Measurements from ENCODE around the gene CKS1B. TPM values are rescaled to one million over a fixed set of nuclear protein-coding genes. Genes with fewer than 3 reads are reported as not detected.

CKS1B gene
- total and polyA plus RNA-seq, 8 donors: 4.7 to 73.3 (median 30.6) TPM

DNA sequence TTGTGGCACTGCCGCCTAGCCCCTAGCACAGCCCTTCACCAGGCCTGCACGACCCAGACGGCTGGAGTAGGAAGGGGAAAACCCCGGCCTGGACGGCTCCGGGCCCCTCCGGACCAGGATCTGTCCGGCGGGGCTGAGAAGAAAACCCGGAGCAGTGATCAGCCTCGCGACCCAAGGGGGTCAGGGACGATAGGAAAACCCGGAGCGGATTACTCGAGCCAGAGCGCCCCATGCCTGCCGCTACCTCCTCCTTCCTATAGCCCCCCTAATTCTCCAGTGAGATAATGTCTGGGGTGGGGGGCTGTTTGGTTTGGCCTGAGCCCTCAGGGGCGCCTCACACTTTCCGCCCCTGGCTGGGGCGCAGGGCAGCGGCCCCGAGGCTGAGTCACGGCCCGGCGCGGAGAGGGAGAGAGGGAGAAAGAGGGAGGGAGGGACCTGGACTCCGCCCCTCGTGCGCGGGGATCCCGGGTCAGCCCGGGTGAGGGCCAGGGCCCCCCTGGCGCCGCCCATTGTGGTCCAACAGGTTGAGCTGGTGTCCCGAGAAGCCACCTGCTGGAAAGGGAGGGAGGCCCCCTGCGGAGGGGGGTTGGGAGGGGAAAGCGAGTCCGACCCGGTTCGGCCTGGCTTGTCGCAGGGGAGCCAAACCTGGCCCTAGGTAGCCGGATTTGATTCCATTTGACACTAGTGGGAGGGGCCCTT lies 26.4 kb downstream of the CKS1B start:
- peak; percentile 97 for DNase-seq
- no peaks in the 10 kb centered on the region for H3K27me3 ChIP-seq
- H3K36me3 ChIP-seq: no peaks in the 10 kb centered on the region
- intact Hi-C loops (cut with DNase I; ENCODE audit: low total_unique reads): no loop called here
- 0% methylated on average over 20 to 43 of the region's 43 CpGs for WGBS, 5 donors
- TF ChIP-seq POLR2AphosphoS5 (IDR thresholded peaks at IDR 0.05) (peak; percentile 16 to 86 (median 85)), EP300 (IDR thresholded peaks at IDR 0.05) (no peak), POLR2A (IDR thresholded peaks at IDR 0.05) (no peak)
- TF ChIP-seq, protein P1, sequence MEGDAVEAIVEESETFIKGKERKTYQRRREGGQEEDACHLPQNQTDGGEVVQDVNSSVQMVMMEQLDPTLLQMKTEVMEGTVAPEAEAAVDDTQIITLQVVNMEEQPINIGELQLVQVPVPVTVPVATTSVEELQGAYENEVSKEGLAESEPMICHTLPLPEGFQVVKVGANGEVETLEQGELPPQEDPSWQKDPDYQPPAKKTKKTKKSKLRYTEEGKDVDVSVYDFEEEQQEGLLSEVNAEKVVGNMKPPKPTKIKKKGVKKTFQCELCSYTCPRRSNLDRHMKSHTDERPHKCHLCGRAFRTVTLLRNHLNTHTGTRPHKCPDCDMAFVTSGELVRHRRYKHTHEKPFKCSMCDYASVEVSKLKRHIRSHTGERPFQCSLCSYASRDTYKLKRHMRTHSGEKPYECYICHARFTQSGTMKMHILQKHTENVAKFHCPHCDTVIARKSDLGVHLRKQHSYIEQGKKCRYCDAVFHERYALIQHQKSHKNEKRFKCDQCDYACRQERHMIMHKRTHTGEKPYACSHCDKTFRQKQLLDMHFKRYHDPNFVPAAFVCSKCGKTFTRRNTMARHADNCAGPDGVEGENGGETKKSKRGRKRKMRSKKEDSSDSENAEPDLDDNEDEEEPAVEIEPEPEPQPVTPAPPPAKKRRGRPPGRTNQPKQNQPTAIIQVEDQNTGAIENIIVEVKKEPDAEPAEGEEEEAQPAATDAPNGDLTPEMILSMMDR (IDR thresholded peaks at IDR 0.05): peak in 2 of 7 experiments; percentile 15 to 32
- peak overlapping the region; percentile 98 to 100 (median 99) for H3K27ac ChIP-seq
- H3K4me1 ChIP-seq: peaks cover 37 to 60% (median 45%) of the 10 kb centered on the region in 4 donors
- H3K4me3 ChIP-seq: peak overlapping the region; percentile 78 to 90 (median 85)
- no peaks in the 10 kb centered on the region for H3K9me3 ChIP-seq

DNA sequence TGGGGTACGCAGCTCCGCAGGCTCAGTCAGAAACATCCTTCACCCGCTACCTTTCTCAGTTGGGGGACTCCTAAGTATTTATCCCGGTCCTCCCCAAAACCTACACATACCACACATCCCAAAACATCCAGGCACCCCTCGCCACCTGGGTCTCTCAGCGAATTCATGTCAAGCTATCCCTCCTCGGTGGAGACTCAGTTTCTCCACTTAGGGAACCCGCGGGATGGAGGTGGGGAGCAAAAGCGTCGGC lies 26.9 kb downstream of the CKS1B start:
- H3K27ac ChIP-seq: peak overlapping the region; percentile 98 to 100 (median 99)
- TF ChIP-seq, protein P1 (IDR thresholded peaks at IDR 0.05): no peak
- no peak for TF ChIP-seq POLR2AphosphoS5 (IDR thresholded peaks at IDR 0.05)
- no peak for TF ChIP-seq POLR2A (IDR thresholded peaks at IDR 0.05)
- no peak for TF ChIP-seq EP300 (IDR thresholded peaks at IDR 0.05)
- peaks cover 42 to 60% (median 48%) of the 10 kb centered on the region in 4 donors for H3K4me1 ChIP-seq
- no peaks in the 10 kb centered on the region for H3K9me3 ChIP-seq
- peak overlapping the region; percentile 78 to 90 (median 85) for H3K4me3 ChIP-seq
- DNase-seq: no peak
- 0 to 2% (median 0%) methylated on average over 11 of the region's 11 CpGs for WGBS, 5 donors
- H3K36me3 ChIP-seq: no peaks in the 10 kb centered on the region
- H3K27me3 ChIP-seq: no peaks in the 10 kb centered on the region
- intact Hi-C loops (cut with DNase I; ENCODE audit: low total_unique reads): no loop called here

DNA sequence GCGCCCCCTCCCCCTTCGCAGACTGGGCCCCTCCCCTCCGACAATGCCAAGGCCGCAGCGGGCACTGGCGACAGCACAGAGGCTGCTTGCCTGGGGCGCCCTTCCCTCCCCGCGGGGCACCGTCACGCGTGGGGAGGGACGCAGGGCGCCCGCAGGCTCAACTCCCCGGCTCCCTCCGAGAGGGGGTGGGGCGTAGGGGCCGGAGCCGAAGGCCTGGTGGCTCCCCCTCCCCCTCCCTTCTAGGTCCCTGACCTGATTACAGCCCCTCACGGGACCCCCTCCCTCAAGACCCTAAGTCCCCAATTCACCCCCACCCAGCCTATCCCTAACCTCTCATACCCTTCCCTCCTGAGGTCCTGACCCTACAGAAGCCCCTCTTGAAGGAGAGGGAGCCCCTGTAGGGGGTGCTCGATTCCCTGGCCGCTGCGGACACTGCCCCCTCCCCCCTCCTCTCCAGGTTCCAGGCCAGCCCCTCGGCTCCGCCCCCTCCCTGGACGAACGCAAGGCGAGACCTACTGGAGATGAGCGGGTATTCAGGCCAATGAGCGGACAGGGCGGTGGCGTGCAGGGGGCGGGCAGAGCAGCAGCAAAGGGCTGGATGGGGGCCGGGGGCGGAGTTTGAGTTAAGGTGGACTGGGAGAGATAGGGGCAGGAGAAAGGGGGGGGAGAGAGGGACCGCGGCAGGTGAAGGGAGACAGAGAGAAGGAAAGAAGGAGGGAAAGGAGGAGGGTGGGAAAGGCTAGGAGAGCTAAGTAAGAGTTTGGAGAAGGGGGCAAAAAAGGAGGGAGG lies 27.4 kb downstream of the CKS1B start:
- H3K9me3 ChIP-seq: no peaks in the 10 kb centered on the region
- TF ChIP-seq POLR2AphosphoS5 (IDR thresholded peaks at IDR 0.05) (peak; percentile 42 to 83 (median 82)), POLR2A (IDR thresholded peaks at IDR 0.05) (peak in 2 of 4 donors; percentile 55 to 80), EP300 (IDR thresholded peaks at IDR 0.05) (no peak)
- TF ChIP-seq, protein P1 (IDR thresholded peaks at IDR 0.05): peak in 4 of 7 experiments; percentile 16 to 50 (median 38)
- H3K36me3 ChIP-seq: no peaks in the 10 kb centered on the region
- no peaks in the 10 kb centered on the region for H3K27me3 ChIP-seq
- peaks cover 47 to 64% (median 53%) of the 10 kb centered on the region in 4 donors for H3K4me1 ChIP-seq
- intact Hi-C loops (cut with DNase I; ENCODE audit: low total_unique reads): no loop called here
- peak overlapping the region; percentile 98 to 100 (median 99) for H3K27ac ChIP-seq
- 0 to 1% (median 0%) methylated on average over 25 to 37 of the region's 38 CpGs for WGBS, 5 donors
- peak; percentile 100 for DNase-seq
- H3K4me3 ChIP-seq: peak overlapping the region; percentile 78 to 90 (median 85)

DNA sequence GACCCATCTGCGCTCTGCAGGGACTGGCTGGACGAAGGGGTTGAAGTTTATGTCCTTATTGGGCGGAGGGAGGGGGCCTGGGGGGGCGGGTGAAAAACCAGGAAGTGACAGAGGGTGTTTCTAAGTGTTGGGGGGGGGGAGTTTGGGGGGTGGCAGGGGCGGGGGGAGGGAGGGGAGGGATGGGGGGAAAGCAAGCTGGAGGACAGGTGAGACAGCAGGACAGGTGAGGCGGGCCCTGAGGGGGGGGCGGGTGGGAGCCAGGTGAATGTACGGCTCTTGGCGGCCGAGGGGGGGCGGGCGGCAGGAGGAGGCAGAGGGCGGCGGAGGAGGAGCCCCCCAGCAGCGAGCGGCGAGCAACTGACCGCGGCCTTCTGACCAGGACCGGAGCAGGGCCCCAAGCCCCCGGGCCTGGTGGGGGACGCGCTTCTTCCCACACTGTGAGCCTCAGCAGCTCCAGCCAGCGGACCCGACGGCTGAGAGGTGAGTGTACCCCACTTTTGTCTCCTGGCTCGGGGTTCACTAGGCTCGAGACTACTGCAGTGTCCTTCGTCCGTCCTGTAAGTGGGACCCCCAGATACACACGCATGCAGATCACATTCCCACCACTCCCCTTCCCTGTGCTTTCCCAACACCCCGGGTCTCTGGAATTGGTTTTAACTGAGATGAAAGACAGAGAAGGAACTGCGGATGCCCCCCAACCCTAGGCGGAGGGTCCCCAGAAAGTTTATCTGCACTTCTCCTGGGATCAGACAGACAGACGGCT lies 28.2 kb downstream of the CKS1B start, which contains the start of gene ZBTB7B:
Gene ZBTB7B, plus strand, starts transcription at position 339 of the 763 bp plus-strand sequence. CDS start 11,859 bp downstream, outside the sequence.
- H3K9me3 ChIP-seq: no peaks in the 10 kb centered on the region
- H3K27me3 ChIP-seq: no peaks in the 10 kb centered on the region
- 0 to 2% (median 0%) methylated on average over 14 to 34 of the region's 35 CpGs for WGBS, 5 donors
- TF ChIP-seq POLR2A (IDR thresholded peaks at IDR 0.05): no peak
- peak in 1 of 3 donors; percentile 11 for TF ChIP-seq POLR2AphosphoS5 (IDR thresholded peaks at IDR 0.05)
- TF ChIP-seq, protein P1 (IDR thresholded peaks at IDR 0.05): peak in 1 of 7 experiments; percentile 6
- TF ChIP-seq EP300 (IDR thresholded peaks at IDR 0.05): no peak
- intact Hi-C loops (cut with DNase I; ENCODE audit: low total_unique reads): no loop called here
- no peaks in the 10 kb centered on the region for H3K36me3 ChIP-seq
- peaks cover 55 to 67% (median 61%) of the 10 kb centered on the region in 4 donors for H3K4me1 ChIP-seq
- peak within 1 kb of the TSS; percentile 78 to 90 (median 85) for H3K4me3 ChIP-seq
- DNase-seq: peak; percentile 62 to 78
- H3K27ac ChIP-seq: peak within 1 kb of the TSS; percentile 98 to 100 (median 99)
